GM19023 (cell line): ENCODE measurements around the gene PCED1B.
A peak's percentile ranks its signal among the peaks of the same experiment; 100 is the strongest.

Experiments
- ATAC-seq: cut with Tn5 transposase; IDR thresholded peaks from one replicate; pipeline ENCODE4 v1.9.1; 2021; ENCODE audit warnings: mild to moderate bottlenecking, moderate library complexity; ENCODE audit not compliant: unreplicated experiment

The PCED1B gene

DNA sequence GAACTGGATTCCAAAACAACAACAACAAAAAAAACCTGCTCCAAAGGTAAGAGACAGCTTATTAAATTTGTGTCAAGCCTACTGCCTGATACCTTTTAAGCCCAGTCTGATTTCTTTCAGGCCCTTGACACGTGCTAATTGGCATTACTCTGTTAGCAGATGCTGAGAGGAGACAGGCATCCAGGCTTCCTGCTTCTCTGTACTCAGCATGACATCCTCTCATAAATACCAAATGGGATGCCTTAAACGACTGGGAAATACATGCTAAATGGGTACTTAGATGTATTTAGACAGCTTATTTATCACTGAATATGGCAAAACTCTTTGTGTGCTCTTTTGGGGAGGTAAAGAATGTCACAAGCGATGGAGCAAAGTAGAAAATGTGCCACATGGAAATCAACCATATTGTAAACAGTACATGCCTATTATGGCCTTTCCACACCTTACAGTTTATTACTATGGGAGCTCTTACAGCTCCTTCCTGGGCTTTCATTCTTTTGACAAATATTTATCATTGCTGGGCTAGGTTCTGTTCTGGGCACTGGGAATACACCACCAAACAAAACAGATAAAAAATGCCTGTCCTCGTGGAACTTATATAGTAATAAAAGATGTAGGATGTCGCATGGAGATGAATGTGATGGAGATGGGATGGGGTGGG is 11.5 kb upstream of the PCED1B start:
- ATAC-seq: no peak

DNA sequence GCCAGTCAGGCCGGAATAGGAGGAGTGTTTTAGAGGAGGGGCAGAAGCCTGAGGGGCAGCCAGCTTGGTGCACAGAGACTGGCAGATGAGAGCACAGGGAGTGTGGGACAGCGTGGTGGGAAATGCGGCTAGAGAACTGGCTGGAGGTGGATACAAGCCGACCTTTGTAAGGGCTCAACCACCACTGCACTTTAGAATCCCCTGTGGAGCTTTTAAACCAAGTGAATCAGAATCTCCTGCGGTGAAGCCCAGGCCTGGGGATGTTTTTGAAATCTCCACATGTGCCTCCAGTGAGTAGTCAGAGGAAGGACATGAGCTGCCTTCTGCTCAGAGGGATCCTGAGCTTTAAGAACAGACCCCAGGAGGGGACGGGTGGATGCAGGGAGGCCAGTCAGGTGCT is 10.9 kb upstream of the PCED1B start:
- no peak for ATAC-seq

DNA sequence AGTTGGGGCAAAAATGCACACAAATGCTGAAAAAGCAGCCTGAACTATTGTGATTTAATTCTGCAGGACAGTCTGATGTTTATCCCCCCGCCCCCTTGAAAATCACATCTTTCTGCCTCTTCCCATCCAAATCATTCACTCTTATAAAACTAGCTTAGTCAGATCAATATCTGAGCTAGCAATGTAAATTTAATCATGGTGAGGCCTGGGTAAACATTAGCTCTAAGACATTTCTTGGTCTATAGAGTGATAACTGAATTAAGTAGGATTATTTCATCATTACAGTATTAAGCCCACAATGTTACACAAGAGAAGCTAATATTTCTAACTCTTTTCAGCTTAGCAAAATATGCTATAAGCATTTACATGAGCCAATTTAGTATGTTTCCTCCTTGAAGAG is 9.1 kb upstream of the PCED1B start:
- no peak for ATAC-seq

DNA sequence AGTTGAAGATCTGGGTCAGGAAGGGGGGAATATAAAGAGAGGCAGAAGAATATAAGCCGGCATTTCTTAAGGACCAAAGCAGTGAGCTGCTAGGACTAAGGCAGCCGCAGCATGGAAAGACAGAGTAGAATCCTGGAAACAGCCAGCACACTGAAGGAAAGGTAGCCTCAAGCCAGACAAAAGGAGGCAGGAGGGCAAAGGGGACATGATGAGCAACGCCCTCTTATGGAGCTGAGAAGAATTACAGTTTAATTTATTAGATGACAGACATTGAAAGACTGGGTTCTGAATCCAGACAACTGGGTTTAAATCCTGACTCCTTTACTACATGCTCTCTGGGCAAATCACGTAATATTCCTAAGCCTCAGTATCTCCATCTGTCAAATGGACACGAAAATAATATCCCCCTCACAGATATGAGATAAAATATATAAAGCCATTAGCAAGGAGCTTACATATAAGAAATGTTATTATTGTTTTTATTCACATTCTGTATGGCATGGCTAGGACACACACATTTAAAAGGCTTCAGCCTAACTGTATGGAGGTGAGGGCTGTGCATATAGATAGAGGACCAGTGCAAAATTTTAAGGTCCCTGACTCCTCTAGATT is 8.1 kb upstream of the PCED1B start:
- ATAC-seq: no peak

DNA sequence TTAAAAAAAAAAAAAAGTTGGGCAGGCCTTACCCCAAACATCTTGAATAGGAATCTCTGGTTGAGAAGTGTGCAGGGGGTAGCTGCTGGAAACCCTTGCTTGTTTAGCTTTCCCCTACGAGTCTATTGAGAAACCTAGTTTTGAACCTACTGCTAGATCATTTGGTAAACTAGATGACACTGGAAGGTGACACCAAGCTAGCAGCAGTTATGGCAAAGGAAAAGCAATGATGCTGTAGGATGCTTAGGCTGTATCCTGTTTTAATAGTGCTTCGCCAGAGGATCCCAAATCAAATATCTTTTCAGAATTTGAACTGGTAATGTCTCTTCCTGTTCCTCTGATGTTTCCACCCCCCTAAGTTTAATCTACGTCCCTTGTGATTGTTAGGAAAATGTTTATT is 5.5 kb upstream of the PCED1B start:
- no peak for ATAC-seq

DNA sequence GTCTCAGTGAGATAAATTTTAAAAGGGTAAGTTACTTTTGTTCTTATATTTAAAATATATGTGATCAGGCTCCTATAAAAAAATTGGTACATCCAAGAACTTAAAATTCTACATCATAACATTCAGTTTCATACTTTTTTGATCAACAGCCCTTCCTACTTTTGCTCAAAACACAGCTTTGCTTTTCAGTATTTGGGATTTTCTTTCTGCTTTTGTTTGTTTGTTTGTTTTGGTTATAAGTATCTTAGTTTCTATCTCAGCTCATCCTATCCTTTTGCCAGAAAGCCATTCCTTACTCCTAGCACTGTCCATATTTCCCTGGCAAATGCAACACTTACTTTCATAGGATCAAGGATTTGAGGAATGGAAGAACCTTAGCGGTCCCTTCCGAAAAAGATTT is 4.7 kb upstream of the PCED1B start:
- ATAC-seq: no peak

DNA sequence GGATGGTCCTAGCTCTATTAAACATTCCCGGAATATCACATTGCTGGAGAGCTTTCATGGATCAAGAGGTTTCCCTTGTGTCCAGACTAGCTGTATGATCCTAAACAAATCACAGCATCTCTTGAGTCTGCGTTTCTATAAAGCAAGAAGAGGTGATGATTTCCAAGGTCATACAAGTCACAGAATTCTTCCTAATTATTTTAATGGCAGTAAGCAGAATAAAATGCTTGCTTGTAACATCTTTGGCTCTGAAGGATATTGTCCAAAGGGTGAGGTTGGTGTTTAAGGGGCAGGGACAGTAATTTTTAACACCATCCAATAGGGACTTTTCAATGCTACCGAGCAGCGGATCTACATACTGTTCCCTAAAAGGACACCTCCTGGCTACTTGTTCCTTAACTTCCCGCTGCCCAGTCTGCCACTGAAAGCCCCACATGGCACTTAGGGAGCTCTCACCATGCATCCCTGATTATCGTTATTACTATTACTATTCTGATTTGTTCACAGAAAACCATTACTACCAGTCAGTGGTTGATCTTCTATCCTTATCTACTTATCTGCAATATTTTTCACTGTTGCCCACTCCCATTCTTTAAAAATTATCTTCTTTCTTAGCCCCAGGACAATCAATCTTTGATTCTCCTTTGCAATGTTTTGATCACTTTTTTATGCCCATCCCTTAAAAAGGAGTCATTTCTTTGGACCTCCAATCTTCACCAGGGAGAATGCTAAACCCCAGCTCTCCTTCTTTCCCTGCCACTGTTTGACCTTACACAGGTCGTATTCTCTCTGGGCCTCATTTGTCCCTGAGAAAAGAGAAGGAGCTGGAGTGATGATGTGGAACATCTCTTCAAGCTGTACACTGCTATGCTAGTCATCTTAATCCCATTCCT is 4.0 kb upstream of the PCED1B start:
- ATAC-seq: no peak

DNA sequence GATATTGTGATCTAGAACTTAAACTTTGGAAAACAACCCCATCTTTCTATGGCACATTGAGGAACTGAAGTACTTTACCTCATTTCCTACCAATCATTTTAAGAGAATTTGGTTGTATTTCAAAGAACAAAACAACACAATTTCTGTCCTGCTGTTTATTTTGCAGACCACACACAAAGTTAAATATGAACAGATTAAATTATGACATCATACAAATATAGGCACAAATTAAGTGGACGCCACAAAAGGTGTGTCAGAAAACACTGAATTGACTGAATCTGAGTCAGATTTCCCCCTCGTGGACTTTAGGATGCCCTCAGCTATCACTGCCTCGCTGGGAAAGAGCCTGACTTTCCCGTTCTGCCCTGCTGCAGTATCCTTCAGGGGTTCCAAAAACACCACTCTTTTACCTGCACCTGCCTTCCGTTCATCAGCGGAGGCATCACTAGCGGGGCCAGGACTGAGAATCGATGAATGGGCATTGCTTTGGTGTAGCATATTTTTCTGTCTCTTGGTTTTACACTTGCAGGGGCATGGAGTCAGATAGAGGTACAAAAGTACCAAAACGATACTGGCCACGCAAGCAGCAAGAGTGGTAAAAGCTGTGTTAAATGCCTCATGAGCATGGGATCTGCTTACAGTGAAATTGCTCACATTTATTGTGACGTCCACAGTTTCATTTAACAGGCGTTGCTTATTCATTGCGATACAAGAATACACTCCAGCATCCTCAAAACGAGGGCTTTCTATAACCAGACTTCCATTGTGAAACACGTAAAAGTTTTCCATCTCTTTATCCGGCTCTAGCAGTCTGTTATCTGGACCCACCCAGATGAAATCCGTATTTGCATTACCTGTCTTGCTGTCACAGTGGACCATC is 2.0 kb upstream of the PCED1B start:
- ATAC-seq: no peak

DNA sequence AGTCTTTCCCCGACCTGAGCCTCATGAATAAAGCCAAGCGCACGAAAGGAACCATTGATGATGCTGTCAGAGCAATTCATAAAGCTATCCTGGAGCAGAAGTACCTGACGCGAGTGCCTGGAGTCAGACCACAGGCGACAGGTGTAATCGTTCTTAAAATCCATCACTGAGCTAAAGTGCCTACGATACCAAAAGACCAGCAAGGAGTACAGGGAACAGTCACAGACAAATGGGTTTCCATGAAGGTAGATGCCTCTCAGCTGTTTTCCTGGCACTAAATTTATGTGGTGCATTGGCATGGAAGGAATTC is 1.4 kb upstream of the PCED1B start:
- ATAC-seq: no peak

DNA sequence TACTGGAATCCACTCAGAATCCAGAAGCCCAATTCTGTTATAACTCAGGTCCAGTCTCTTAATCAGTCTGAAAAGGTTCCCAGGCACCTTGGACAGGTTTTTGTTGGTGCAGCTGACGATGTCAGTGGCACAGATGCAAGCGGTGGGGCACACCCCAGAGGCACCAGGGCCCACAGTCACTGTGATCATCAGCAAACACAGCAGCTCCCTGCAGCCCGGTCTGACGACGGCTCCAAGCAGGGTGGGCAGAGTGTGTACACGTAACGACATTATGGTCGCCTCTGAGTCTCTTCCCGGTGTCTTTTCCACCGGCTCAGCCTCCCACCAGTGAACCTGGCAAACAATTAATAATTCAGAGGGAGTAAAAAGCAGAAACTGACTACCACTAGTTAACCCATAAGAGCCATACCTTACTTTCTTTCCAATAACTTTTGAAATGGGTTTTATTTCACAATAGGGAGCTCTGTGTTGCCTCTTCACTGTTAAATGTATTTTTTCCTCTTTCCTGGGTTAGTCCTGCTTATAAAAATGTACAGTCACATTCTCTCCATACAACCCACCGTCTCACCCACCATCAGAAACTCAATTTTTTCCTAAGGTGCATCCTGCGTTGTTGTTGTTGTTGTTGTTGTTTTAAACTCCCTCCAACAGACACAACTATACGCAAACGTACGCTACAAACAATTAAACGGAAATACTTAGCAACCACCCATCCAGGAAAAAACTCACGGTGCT is 521 bp upstream of the PCED1B start:
- no peak for ATAC-seq

DNA sequence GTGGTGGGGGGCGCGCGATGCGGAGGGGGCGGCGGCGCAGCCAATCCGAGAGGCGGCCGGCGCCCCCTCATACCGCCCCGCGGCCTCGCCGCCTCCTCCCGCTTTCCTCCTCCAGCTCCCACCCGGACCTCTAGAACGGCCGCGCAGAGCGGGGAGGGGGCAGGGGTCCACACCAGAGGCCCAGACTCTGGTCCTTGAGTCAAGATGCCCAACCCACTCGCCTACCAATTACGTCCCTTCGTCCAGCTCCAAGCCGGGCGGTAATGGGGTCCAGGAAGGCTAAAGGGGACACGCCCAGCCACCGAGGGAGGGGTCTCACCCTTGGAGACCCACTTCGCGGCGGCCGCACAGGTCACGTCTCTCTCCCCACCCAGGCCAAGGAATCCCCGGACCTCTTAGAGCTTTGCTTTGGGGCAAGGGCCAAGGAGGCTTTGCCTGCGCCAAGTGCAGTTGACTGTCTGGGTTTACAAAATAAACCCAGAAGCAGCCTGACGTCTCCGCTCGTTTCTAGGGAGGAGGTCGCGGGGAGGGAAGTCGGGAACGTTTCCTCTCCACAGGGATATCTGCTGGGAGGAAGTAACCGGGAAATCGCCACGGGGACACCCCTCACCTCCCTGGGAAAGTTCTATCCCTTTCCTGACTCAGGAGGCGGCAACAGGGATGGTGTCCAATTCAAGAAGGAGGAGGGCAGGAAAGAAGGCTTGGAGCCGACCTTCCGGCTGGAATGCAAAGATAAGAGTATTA is 732 bp downstream of the PCED1B start:
- ATAC-seq: peak; percentile 34

DNA sequence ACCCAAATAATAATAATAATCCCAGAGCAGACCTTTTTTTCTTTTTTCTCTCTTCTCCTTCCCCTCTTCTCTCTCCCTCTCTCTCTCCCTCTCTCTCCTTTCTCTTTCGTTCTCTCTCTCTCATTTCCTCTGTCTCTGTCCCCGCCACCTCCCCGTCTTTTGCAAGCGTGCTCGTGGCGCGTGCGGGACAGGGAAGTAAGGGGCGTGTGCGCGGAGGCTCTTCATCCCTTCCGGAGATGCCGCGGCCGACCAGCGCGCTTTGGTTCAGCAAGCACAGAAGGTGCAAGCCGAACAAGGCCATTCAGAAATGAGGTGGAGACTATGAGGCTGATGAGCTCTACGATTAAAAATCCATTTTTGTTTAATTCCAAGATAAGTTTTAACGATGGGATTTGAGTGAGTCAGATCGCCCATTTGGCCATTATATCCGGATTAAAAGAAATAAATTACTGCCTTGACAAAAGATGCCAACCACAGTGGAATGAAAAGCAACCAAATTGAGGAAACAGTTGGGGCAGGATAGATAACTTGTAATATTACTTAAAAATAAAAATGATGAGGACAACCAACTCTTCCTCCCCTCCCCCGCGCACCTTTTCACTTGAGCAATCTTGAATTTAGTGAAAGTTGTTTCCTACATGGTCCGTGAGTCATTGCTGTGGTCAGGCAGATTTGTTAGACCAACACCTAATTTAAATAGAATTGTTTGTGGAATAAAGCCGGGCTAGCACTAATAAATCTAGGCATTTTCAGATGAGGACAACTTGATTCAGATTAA is 1.5 kb downstream of the PCED1B start:
- ATAC-seq: no peak

DNA sequence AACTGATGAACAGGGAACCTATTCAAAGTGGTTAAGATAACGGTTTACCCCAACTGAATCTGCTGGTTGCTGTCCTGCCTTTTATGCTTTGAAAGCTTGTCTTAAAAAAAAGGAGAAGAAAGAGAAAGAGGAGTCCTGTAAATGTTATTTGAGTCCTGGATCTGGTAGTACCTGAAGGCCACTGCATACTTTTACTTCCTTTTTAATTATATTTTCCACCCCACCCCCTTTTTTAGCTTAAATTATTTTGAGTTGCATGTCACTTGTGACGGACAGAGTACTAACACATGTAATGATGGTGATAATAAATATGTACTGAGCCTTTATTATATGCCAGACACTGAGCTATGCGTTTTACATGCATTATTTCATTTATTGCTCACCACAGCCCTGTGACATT is 2.9 kb downstream of the PCED1B start:
- ATAC-seq: no peak

DNA sequence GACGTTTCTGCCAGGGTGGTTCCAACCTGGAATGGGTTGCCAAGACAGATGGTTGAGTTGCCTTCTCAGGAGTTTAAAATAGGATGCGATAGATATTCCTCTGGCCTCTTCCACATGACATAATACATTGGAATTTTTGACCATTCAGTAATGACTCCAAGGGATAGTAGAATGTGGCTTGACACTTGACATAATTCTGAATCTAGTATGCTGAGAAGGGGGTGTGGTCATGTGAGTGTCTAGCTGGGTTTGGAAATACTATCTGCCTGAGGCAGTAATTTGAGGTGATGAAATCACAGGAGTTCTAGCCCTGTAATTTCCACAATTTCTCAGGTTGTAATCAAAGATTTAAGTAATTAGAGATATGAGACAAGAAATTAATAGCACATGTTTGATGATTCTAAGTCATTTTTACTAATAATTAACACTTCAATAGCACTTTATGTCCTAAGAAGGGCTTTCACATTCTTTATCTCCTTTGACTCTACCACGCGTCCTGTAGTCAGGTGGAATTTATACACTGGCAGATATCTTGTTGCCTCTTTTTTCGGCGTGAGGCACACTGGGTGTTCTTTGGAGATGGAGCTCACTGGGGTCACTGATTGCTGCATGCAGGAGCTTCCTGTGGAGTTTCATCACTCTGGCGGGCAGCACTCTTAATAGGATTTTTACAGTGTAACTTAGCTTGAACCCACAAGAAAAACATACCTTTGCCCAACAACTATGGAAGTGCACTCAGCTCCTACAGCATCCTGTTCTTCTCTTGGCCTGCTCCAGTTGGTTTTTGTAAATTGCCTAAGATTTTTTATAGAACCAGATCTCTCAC is 3.6 kb downstream of the PCED1B start:
- no peak for ATAC-seq

DNA sequence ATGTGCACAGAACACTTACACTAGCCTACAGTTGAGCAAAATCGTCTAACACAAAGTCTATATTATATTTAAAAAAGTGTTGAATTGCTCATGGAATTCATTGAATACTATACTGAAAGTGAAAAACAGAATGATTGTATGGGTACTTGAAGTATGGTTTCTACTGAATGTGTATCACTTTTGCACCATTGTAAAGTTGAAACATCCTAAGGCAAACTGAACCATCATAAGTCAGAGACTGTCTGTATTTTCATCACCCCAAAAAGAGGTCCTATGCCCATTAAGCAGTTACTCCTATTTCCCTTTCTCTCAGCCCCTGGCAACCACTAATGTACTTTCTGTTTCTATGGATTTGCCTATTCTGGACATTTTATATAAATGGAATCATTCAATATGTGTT is 4.8 kb downstream of the PCED1B start:
- ATAC-seq: no peak

DNA sequence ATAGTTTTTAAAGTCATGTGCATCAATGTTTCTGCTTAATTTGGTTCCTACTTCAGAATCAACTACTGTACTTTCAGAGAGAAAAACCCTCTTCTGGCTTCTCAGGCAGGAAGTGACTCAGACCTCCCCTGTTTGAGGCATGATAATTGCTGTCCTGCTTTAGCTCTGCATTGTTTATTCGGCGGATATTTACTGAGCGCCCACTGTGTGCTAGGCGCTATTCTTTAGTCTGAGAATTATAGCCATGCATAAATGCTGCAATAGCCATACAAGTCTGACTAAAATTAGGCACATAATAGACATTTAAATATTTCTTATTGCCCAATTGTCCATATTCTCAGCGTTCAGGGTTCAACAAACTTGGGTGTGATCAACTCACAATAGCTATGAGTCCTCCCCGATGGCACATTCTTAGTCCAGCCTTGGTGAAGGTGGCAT is 6.4 kb downstream of the PCED1B start:
- ATAC-seq: no peak

DNA sequence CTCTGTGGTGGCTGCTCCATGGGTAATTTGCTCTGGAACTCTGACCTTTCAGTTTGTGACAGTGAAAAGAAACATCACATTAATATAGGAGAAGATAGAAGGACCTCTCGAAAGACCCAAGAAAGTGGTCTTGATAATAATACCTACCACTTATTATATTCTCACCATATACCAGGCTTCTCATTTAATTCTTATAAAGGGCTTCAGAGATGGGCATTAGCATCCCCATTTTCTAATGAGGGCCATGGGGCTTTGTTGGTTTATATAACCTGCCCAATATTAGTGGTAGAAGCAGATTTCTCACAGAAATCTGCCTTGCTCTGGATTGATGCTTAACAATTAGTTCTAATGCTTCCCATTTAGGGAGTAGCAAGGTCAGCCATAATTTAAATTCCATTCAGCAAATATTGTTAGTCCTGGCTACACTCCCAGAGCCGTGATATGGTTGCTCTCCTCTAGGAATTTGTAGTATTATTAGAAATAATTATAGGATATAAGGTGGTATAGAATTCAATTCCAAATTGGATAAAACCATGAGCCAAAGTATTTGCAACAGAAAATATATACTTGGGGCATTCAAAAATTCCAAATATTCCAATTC is 7.8 kb downstream of the PCED1B start:
- no peak for ATAC-seq
